ENCODE measurements around the gene C5AR1. TPM values are rescaled to one million over a fixed set of nuclear protein-coding genes. Genes with fewer than 3 reads are reported as not detected.

C5AR1 gene
- total and polyA plus RNA-seq, 9 of the 15 experiments (the other 6 are each of a cell fraction or from before 2014, with no cell fraction given) = 0.06 to 1.6 (median 0.28) TPM; not detected in 3

DNA sequence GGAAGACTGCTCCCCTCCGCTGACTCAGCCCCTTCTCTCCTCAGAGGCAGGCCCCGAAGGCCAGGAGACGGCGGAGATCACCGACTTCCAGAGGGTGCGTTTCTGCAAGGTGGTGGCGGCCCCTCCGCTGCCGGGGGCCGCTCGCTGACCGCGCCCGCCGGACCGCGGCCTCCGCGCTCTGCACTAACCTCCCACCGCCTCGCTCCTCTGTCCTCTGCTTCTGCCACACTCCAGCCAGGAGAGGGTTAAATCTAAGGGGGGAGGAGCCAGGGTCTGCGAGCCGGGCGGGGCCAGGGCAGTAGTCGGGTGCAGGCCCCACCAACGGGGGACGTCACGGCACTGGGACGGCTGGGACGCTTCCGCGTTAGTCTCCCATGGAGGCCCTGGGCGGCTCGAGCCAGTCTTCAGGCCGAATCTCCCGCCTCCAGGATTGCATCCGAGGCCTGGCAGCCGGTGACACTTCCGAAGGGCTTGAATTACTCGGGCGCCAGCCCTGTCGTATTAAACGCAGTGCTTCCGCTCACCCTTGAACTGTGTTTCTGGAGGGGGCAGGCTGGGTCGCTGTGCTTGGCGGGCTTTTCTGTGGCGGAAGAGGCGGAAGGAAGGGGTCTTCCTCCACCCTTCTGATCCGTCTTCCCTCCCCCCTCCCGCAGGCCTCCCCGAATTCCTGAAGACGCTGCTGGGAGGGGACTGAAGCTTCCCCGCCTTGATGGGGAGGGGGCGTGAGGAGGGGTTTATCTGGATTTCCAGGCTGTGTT, 36.2 kb upstream of the C5AR1 start (continued):
- 0 out of 2 replicates have a peak, but pooled peaks have one; percentile 12 for TF ChIP-seq ZNF76 (CRISPR knock-in tag; IDR thresholded peaks at IDR 0.05; ENCODE audit: borderline replicate concordance)
- TF ChIP-seq TCF3 (CRISPR knock-in tag; IDR thresholded peaks at IDR 0.05) = peak; percentile 19
- TF ChIP-seq, protein P1, sequence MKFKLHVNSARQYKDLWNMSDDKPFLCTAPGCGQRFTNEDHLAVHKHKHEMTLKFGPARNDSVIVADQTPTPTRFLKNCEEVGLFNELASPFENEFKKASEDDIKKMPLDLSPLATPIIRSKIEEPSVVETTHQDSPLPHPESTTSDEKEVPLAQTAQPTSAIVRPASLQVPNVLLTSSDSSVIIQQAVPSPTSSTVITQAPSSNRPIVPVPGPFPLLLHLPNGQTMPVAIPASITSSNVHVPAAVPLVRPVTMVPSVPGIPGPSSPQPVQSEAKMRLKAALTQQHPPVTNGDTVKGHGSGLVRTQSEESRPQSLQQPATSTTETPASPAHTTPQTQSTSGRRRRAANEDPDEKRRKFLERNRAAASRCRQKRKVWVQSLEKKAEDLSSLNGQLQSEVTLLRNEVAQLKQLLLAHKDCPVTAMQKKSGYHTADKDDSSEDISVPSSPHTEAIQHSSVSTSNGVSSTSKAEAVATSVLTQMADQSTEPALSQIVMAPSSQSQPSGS (CRISPR knock-in tag; IDR thresholded peaks at IDR 0.05) = no peak
- TF ChIP-seq ZNF263 (CRISPR knock-in tag; IDR thresholded peaks at IDR 0.05; ENCODE audit: borderline replicate concordance) = peak; percentile 68
- no peak for TF ChIP-seq KAT2B (IDR thresholded peaks at IDR 0.05; ENCODE audit: low read depth, low read length)
- TF ChIP-seq, protein P2, sequence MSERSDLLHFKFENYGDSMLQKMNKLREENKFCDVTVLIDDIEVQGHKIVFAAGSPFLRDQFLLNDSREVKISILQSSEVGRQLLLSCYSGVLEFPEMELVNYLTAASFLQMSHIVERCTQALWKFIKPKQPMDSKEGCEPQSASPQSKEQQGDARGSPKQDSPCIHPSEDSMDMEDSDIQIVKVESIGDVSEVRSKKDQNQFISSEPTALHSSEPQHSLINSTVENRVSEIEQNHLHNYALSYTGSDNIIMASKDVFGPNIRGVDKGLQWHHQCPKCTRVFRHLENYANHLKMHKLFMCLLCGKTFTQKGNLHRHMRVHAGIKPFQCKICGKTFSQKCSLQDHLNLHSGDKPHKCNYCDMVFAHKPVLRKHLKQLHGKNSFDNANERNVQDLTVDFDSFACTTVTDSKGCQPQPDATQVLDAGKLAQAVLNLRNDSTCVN (CRISPR knock-in tag; IDR thresholded peaks at IDR 0.05) = 0 out of 2 replicates have a peak, but pooled peaks have one; percentile 54
- no peak for TF ChIP-seq ZNF77 (CRISPR knock-in tag; IDR thresholded peaks at IDR 0.05)
- no peak for TF ChIP-seq MCM3 (IDR thresholded peaks at IDR 0.05)
- TF ChIP-seq, protein P3, sequence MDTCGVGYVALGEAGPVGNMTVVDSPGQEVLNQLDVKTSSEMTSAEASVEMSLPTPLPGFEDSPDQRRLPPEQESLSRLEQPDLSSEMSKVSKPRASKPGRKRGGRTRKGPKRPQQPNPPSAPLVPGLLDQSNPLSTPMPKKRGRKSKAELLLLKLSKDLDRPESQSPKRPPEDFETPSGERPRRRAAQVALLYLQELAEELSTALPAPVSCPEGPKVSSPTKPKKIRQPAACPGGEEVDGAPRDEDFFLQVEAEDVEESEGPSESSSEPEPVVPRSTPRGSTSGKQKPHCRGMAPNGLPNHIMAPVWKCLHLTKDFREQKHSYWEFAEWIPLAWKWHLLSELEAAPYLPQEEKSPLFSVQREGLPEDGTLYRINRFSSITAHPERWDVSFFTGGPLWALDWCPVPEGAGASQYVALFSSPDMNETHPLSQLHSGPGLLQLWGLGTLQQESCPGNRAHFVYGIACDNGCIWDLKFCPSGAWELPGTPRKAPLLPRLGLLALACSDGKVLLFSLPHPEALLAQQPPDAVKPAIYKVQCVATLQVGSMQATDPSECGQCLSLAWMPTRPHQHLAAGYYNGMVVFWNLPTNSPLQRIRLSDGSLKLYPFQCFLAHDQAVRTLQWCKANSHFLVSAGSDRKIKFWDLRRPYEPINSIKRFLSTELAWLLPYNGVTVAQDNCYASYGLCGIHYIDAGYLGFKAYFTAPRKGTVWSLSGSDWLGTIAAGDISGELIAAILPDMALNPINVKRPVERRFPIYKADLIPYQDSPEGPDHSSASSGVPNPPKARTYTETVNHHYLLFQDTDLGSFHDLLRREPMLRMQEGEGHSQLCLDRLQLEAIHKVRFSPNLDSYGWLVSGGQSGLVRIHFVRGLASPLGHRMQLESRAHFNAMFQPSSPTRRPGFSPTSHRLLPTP (IDR thresholded peaks at IDR 0.05; ENCODE audit: borderline replicate concordance, extremely low read depth, insufficient read length) = no peak
- TF ChIP-seq RNF2 (IDR thresholded peaks at IDR 0.05) = peak; percentile 53; the same call in 1 of the 2 replicates
- TF ChIP-seq NCOR1 (IDR thresholded peaks at IDR 0.05) = peak; percentile 54
- TF ChIP-seq DACH1 (IDR thresholded peaks at IDR 0.05; ENCODE audit: partially characterized antibody) = no peak
- peak; percentile 43; the same call in 1 of the 2 replicates for TF ChIP-seq SOX6 (IDR thresholded peaks at IDR 0.05)
- TF ChIP-seq BHLHE40 (IDR thresholded peaks at IDR 0.05; ENCODE audit: low read length) = peak; percentile 76
- no peak for TF ChIP-seq ZNF354B (CRISPR knock-in tag; IDR thresholded peaks at IDR 0.05)
- no peak for TF ChIP-seq FOXA1 (IDR thresholded peaks at IDR 0.05; ENCODE audit: borderline replicate concordance)
- TF ChIP-seq PTTG1 (tag; IDR thresholded peaks at IDR 0.05; ENCODE audit: low read depth) = no peak
- TF ChIP-seq BDP1 (IDR thresholded peaks at IDR 0.05; ENCODE audit: insufficient read depth, insufficient read length) = no peak
- peak; percentile 87 for TF ChIP-seq RBM22 (IDR thresholded peaks at IDR 0.05; ENCODE audit: low read depth, low read length, poor library complexity, severe bottlenecking)
- TF ChIP-seq, protein P4, sequence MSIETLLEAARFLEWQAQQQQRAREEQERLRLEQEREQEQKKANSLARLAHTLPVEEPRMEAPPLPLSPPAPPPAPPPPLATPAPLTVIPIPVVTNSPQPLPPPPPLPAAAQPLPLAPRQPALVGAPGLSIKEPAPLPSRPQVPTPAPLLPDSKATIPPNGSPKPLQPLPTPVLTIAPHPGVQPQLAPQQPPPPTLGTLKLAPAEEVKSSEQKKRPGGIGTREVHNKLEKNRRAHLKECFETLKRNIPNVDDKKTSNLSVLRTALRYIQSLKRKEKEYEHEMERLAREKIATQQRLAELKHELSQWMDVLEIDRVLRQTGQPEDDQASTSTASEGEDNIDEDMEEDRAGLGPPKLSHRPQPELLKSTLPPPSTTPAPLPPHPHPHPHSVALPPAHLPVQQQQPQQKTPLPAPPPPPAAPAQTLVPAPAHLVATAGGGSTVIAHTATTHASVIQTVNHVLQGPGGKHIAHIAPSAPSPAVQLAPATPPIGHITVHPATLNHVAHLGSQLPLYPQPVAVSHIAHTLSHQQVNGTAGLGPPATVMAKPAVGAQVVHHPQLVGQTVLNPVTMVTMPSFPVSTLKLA (conservative IDR thresholded peaks at IDR 0.05) = peak; percentile 36 to 76; a peak in 3 of 4 replicates
- no peak for TF ChIP-seq PPARD (CRISPR knock-in tag; IDR thresholded peaks at IDR 0.05)
- no peak; the same call in 1 of the 2 replicates for TF ChIP-seq PHF21A (IDR thresholded peaks at IDR 0.05; ENCODE audit: borderline replicate concordance, low read depth)
- no peak for TF ChIP-seq NFE2L1 (tag; IDR thresholded peaks at IDR 0.05; ENCODE audit: borderline replicate concordance, low read depth)

All from K562 (cell line).